ENCODE measurements around the gene ITGA11.

- TF ChIP-seq CTCF (IDR thresholded peaks at IDR 0.05; ENCODE audit: low read length) (no peak), EZH2 (IDR thresholded peaks at IDR 0.05; ENCODE audit: borderline replicate concordance, low read length) (no peak)
Observed at GRCh38 chr15:68411343-68411675, 20.7 kb downstream of the ITGA11 start.

All from OCI-LY1 (cell line).